ENCODE results near the gene PTPRH. TPM values are rescaled to one million over a fixed set of nuclear protein-coding genes. Genes with fewer than 3 reads are reported as not detected.

PTPRH gene
- polyA plus RNA-seq, 1 donor from 2014 or later, result 0.54 TPM

GRCh38 chr19:55178781-55179599, 30.3 kb downstream of the PTPRH start:
- Histone ChIP-seq H3K27me3 (ENCODE audit: insufficient read depth, low read depth, low read length) (peaks cover 27% of the 10 kb centered on the region), H3K9me2 (ENCODE audit: insufficient read depth, low read length) (no peaks in the 10 kb centered on the region), H3K9me3 (ENCODE audit: low read length) (no peaks in the 10 kb centered on the region), H3K9ac (ENCODE audit: low read length) (peak overlapping the region; percentile 99), H3K4me2 (ENCODE audit: low read length) (peak overlapping the region; percentile 69), H4K20me1 (ENCODE audit: insufficient read depth) (no peaks in the 10 kb centered on the region), H3K79me2 (replicated peaks; ENCODE audit: insufficient read depth, low read length) (peaks cover 4% of the 10 kb centered on the region), H2AFZ (ENCODE audit: low read depth, low read length) (peak overlapping the region; percentile 66), H3F3A (ENCODE audit: insufficient read depth, low read length, poor library complexity, severe bottlenecking) (no peaks in the 10 kb centered on the region), H3K4me3 (ENCODE audit: low read length) (peak overlapping the region; percentile 78), H3K27ac (ENCODE audit: low read length) (peak overlapping the region; percentile 98), H3K36me3 (ENCODE audit: insufficient read depth, low read length) (peaks cover 7% of the 10 kb centered on the region)
- TF ChIP-seq EZH2 (IDR thresholded peaks at IDR 0.05; ENCODE audit: borderline replicate concordance, insufficient read depth, low read length, poor library complexity, severe bottlenecking), result no peak
- TF ChIP-seq RAD21 (conservative IDR thresholded peaks at IDR 0.05), result no peak
- TF ChIP-seq POLR2AphosphoS5 (IDR thresholded peaks at IDR 0.05), result peak; percentile 85
- TF ChIP-seq REST (IDR thresholded peaks at IDR 0.05; ENCODE audit: borderline replicate concordance), result peak; percentile 34
- peak; percentile 53 for TF ChIP-seq SMC3 (conservative IDR thresholded peaks at IDR 0.05; ENCODE audit: poor library complexity)
- TF ChIP-seq MXI1 (conservative IDR thresholded peaks at IDR 0.05; ENCODE audit: poor library complexity, severe bottlenecking), result peak; percentile 98
- TF ChIP-seq TAF1 (IDR thresholded peaks at IDR 0.05; ENCODE audit: low read depth), result peak; percentile 38
- peak; percentile 71 for TF ChIP-seq EP300 (conservative IDR thresholded peaks at IDR 0.05; ENCODE audit: poor library complexity, severe bottlenecking)
- TF ChIP-seq CTCF (IDR thresholded peaks at IDR 0.05; ENCODE audit: poor library complexity, severe bottlenecking), result no peak

- Histone ChIP-seq H3K9me3 (ENCODE audit: low read length) (no peaks in the 10 kb centered on the region), H4K20me1 (ENCODE audit: insufficient read depth) (peaks cover 4% of the 10 kb centered on the region), H3K4me3 (ENCODE audit: low read length) (no peak overlapping the region), H3K36me3 (ENCODE audit: insufficient read depth, low read length) (peaks cover 7% of the 10 kb centered on the region), H3K27ac (ENCODE audit: low read length) (no peak overlapping the region), H3K4me2 (ENCODE audit: low read length) (no peak overlapping the region), H2AFZ (ENCODE audit: low read depth, low read length) (no peak overlapping the region), H3F3A (ENCODE audit: insufficient read depth, low read length, poor library complexity, severe bottlenecking) (no peaks in the 10 kb centered on the region), H3K9ac (ENCODE audit: low read length) (no peak overlapping the region), H3K79me2 (replicated peaks; ENCODE audit: insufficient read depth, low read length) (peaks cover 4% of the 10 kb centered on the region), H3K9me2 (ENCODE audit: insufficient read depth, low read length) (no peaks in the 10 kb centered on the region), H3K27me3 (ENCODE audit: insufficient read depth, low read depth, low read length) (peaks cover 26% of the 10 kb centered on the region)
- TF ChIP-seq REST (IDR thresholded peaks at IDR 0.05; ENCODE audit: borderline replicate concordance), result no peak
- no peak for TF ChIP-seq TAF1 (IDR thresholded peaks at IDR 0.05; ENCODE audit: low read depth)
- TF ChIP-seq MXI1 (conservative IDR thresholded peaks at IDR 0.05; ENCODE audit: poor library complexity, severe bottlenecking), result no peak
- TF ChIP-seq POLR2AphosphoS5 (IDR thresholded peaks at IDR 0.05), result no peak
- no peak for TF ChIP-seq CTCF (IDR thresholded peaks at IDR 0.05; ENCODE audit: poor library complexity, severe bottlenecking)
- no peak for TF ChIP-seq SMC3 (conservative IDR thresholded peaks at IDR 0.05; ENCODE audit: poor library complexity)
- no peak for TF ChIP-seq EZH2 (IDR thresholded peaks at IDR 0.05; ENCODE audit: borderline replicate concordance, insufficient read depth, low read length, poor library complexity, severe bottlenecking)
- TF ChIP-seq RAD21 (conservative IDR thresholded peaks at IDR 0.05), result no peak
- TF ChIP-seq EP300 (conservative IDR thresholded peaks at IDR 0.05; ENCODE audit: poor library complexity, severe bottlenecking), result no peak
Observed at GRCh38 chr19:55176076-55176475, 33.2 kb downstream of the PTPRH start.

All from neural cell (in vitro differentiated cells).